ENCODE data around the gene SCAP. TPM values are rescaled to one million over a fixed set of nuclear protein-coding genes. Genes with fewer than 3 reads are reported as not detected.
"Not testable (repeated sequence)": the region's sequence is repeated elsewhere in the genome, so short reads cannot be mapped to it uniquely, and the experiment has no call there.

SCAP gene
- total RNA-seq, 2 experiments from 2014 or later, result 44.5 to 44.6 TPM

GRCh38 chr3:47505267-47505666, 29.5 kb upstream of the SCAP start:
- H3K27ac Mint-ChIP-seq; H3K4me1 Mint-ChIP-seq (ENCODE audit: low read depth); CTCF ChIA-PET; POLR2A ChIA-PET; H3K27me3 Mint-ChIP-seq; DNase-seq; H3K9me3 Mint-ChIP-seq; intact Hi-C loops (cut with micrococcal nuclease); H3K4me3 Mint-ChIP-seq: not testable (repeated sequence)
- H3K36me3 Mint-ChIP-seq, result peaks cover 29% of the 10 kb centered on the region

- ChIA-PET CTCF (no interaction called here), POLR2A (no interaction called here)
- intact Hi-C loops (cut with micrococcal nuclease), result no loop called here
- Mint-ChIP-seq H3K27ac (no peak overlapping the region), H3K4me3 (no peak overlapping the region), H3K36me3 (peaks cover 28% of the 10 kb centered on the region), H3K4me1 (ENCODE audit: low read depth) (no peaks in the 10 kb centered on the region), H3K9me3 (no peaks in the 10 kb centered on the region), H3K27me3 (no peaks in the 10 kb centered on the region)
- DNase-seq, result no peak
Observed at GRCh38 chr3:47504113-47504512, 28.4 kb upstream of the SCAP start.

- intact Hi-C loops (cut with micrococcal nuclease), result no loop called here
- Mint-ChIP-seq H3K27me3 (no peaks in the 10 kb centered on the region), H3K4me3 (no peak overlapping the region), H3K9me3 (no peaks in the 10 kb centered on the region), H3K4me1 (ENCODE audit: low read depth) (no peaks in the 10 kb centered on the region), H3K36me3 (peaks cover 32% of the 10 kb centered on the region), H3K27ac (no peak overlapping the region)
- no peak for DNase-seq
- ChIA-PET POLR2A (no interaction called here), CTCF (no interaction called here)
Observed at GRCh38 chr3:47503033-47503432, 27.3 kb upstream of the SCAP start.

- no peaks in the 10 kb centered on the region for H3K27me3 Mint-ChIP-seq
- ChIA-PET POLR2A (no interaction called here), CTCF (interaction anchor here (1.9 kb wide), 1 partner anchor 76 kb away, joined by 4 read pairs; no protein-coding TSS in a partner anchor)
- no peaks in the 10 kb centered on the region for H3K4me1 Mint-ChIP-seq (ENCODE audit: low read depth)
- no peak overlapping the region for H3K27ac Mint-ChIP-seq
- peaks cover 30% of the 10 kb centered on the region for H3K36me3 Mint-ChIP-seq
- H3K9me3 Mint-ChIP-seq, result no peaks in the 10 kb centered on the region
- DNase-seq, result no peak
- H3K4me3 Mint-ChIP-seq, result no peak overlapping the region
- intact Hi-C loops (cut with micrococcal nuclease), result no loop called here
Observed at GRCh38 chr3:47496892-47497291, 21.2 kb upstream of the SCAP start.

- H3K4me1 Mint-ChIP-seq (ENCODE audit: low read depth), result no peaks in the 10 kb centered on the region
- H3K27ac Mint-ChIP-seq, result no peak overlapping the region
- CTCF ChIA-PET, result interaction anchor here (1.9 kb wide), 1 partner anchor 75 kb away, joined by 4 read pairs; no protein-coding TSS in a partner anchor
- intact Hi-C loops (cut with micrococcal nuclease), result no loop called here
- H3K36me3 Mint-ChIP-seq, result peaks cover 25% of the 10 kb centered on the region
- DNase-seq, result no peak
- POLR2A ChIA-PET, result no interaction called here
- no peak overlapping the region for H3K4me3 Mint-ChIP-seq
- H3K9me3 Mint-ChIP-seq, result no peaks in the 10 kb centered on the region
- H3K27me3 Mint-ChIP-seq, result no peaks in the 10 kb centered on the region
Observed at GRCh38 chr3:47495886-47496285, 20.1 kb upstream of the SCAP start.

GRCh38 chr3:47495111-47495510, 19.4 kb upstream of the SCAP start:
- Mint-ChIP-seq H3K27ac (no peak overlapping the region), H3K27me3 (no peaks in the 10 kb centered on the region), H3K9me3 (no peaks in the 10 kb centered on the region), H3K4me1 (ENCODE audit: low read depth) (no peaks in the 10 kb centered on the region), H3K36me3 (peaks cover 22% of the 10 kb centered on the region), H3K4me3 (no peak overlapping the region)
- intact Hi-C loops (cut with micrococcal nuclease), result no loop called here
- ChIA-PET CTCF (interaction anchor here (1.4 kb wide), 1 partner anchor 74 kb away, joined by 4 read pairs; no protein-coding TSS in a partner anchor), POLR2A (no interaction called here)
- no peak for DNase-seq

- H3K9me3 Mint-ChIP-seq, result no peaks in the 10 kb centered on the region
- H3K4me1 Mint-ChIP-seq (ENCODE audit: low read depth), result no peaks in the 10 kb centered on the region
- H3K27ac Mint-ChIP-seq, result no peak overlapping the region
- no peak overlapping the region for H3K4me3 Mint-ChIP-seq
- peaks cover 8% of the 10 kb centered on the region for H3K36me3 Mint-ChIP-seq
- H3K27me3 Mint-ChIP-seq, result no peaks in the 10 kb centered on the region
- intact Hi-C loops (cut with micrococcal nuclease), result no loop called here
- POLR2A ChIA-PET, result no interaction called here
- CTCF ChIA-PET, result interaction anchor here (0.7 kb wide), 1 partner anchor 30 kb away, joined by 3 read pairs; no protein-coding TSS in a partner anchor
- DNase-seq, result no peak
Observed at GRCh38 chr3:47491777-47492176, 16.0 kb upstream of the SCAP start.

GRCh38 chr3:47491186-47491585, 15.4 kb upstream of the SCAP start:
- CTCF ChIA-PET, result no interaction called here
- intact Hi-C loops (cut with micrococcal nuclease), result no loop called here
- Mint-ChIP-seq H3K36me3 (peaks cover 4% of the 10 kb centered on the region), H3K9me3 (no peaks in the 10 kb centered on the region), H3K27me3 (no peaks in the 10 kb centered on the region), H3K27ac (no peak overlapping the region), H3K4me3 (no peak overlapping the region), H3K4me1 (ENCODE audit: low read depth) (no peaks in the 10 kb centered on the region)
- DNase-seq, result no peak
- POLR2A ChIA-PET, result no interaction called here

- no peak for DNase-seq
- H3K4me1 Mint-ChIP-seq (ENCODE audit: low read depth), result no peaks in the 10 kb centered on the region
- POLR2A ChIA-PET, result no interaction called here
- no peak overlapping the region for H3K4me3 Mint-ChIP-seq
- CTCF ChIA-PET, result interaction anchor here (3.5 kb wide), 1 partner anchor 66 kb away, joined by 9 read pairs; no protein-coding TSS in a partner anchor
- no peaks in the 10 kb centered on the region for H3K36me3 Mint-ChIP-seq
- no peak overlapping the region for H3K27ac Mint-ChIP-seq
- H3K27me3 Mint-ChIP-seq, result no peaks in the 10 kb centered on the region
- H3K9me3 Mint-ChIP-seq, result no peaks in the 10 kb centered on the region
- intact Hi-C loops (cut with micrococcal nuclease), result no loop called here
Observed at GRCh38 chr3:47487265-47487664, 11.5 kb upstream of the SCAP start.

- Mint-ChIP-seq H3K27me3 (no peaks in the 10 kb centered on the region), H3K4me3 (no peak overlapping the region), H3K27ac (no peak overlapping the region), H3K9me3 (no peaks in the 10 kb centered on the region), H3K36me3 (no peaks in the 10 kb centered on the region), H3K4me1 (ENCODE audit: low read depth) (no peaks in the 10 kb centered on the region)
- ChIA-PET POLR2A (no interaction called here), CTCF (interaction anchor here (3.5 kb wide), 1 partner anchor 64 kb away, joined by 9 read pairs; no protein-coding TSS in a partner anchor)
- no peak for DNase-seq
- intact Hi-C loops (cut with micrococcal nuclease), result no loop called here
Observed at GRCh38 chr3:47485812-47486211, 10.1 kb upstream of the SCAP start.

- Mint-ChIP-seq H3K27me3 (no peaks in the 10 kb centered on the region), H3K9me3 (no peaks in the 10 kb centered on the region), H3K36me3 (no peaks in the 10 kb centered on the region), H3K27ac (no peak overlapping the region), H3K4me3 (no peak overlapping the region), H3K4me1 (ENCODE audit: low read depth) (no peaks in the 10 kb centered on the region)
- intact Hi-C loops (cut with micrococcal nuclease), result no loop called here
- POLR2A ChIA-PET, result interaction anchor here (0.6 kb wide), 1 partner anchor 93 kb away, joined by 4 read pairs; no protein-coding TSS in a partner anchor
- CTCF ChIA-PET, result interaction anchor here (1.0 kb wide), 1 partner anchor 61 kb away, joined by 5 read pairs; no protein-coding TSS in a partner anchor
- no peak for DNase-seq
Observed at GRCh38 chr3:47482366-47482765, 6.6 kb upstream of the SCAP start.

- H3K9me3 Mint-ChIP-seq; H3K4me1 Mint-ChIP-seq (ENCODE audit: low read depth); H3K36me3 Mint-ChIP-seq; POLR2A ChIA-PET; intact Hi-C loops (cut with micrococcal nuclease); H3K4me3 Mint-ChIP-seq; DNase-seq; H3K27ac Mint-ChIP-seq; H3K27me3 Mint-ChIP-seq: not testable (repeated sequence)
- CTCF ChIA-PET, result interaction anchor here (1.0 kb wide), 1 partner anchor 61 kb away, joined by 5 read pairs; no protein-coding TSS in a partner anchor
Observed at GRCh38 chr3:47481763-47482162, 6.0 kb upstream of the SCAP start.

GRCh38 chr3:47480267-47480666, 4.5 kb upstream of the SCAP start:
- DNase-seq; POLR2A ChIA-PET; H3K36me3 Mint-ChIP-seq; H3K27ac Mint-ChIP-seq; H3K9me3 Mint-ChIP-seq; H3K27me3 Mint-ChIP-seq; H3K4me3 Mint-ChIP-seq; H3K4me1 Mint-ChIP-seq (ENCODE audit: low read depth); intact Hi-C loops (cut with micrococcal nuclease): not testable (repeated sequence)
- CTCF ChIA-PET, result interaction anchor here (1.1 kb wide), 1 partner anchor 59 kb away, joined by 6 read pairs; no protein-coding TSS in a partner anchor

All from activated CD4-positive, alpha-beta memory T cell treated with anti-CD3 and anti-CD28 coated beads for 36 hours (primary cell).